ENCODE data around the gene CPNE4. TPM values are rescaled to one million over a fixed set of nuclear protein-coding genes. Genes with fewer than 3 reads are reported as not detected.

CPNE4 gene
- total and polyA plus RNA-seq, 9 of the 15 experiments (the other 6 are each of a cell fraction or from before 2014, with no cell fraction given), result not detected

DNA sequence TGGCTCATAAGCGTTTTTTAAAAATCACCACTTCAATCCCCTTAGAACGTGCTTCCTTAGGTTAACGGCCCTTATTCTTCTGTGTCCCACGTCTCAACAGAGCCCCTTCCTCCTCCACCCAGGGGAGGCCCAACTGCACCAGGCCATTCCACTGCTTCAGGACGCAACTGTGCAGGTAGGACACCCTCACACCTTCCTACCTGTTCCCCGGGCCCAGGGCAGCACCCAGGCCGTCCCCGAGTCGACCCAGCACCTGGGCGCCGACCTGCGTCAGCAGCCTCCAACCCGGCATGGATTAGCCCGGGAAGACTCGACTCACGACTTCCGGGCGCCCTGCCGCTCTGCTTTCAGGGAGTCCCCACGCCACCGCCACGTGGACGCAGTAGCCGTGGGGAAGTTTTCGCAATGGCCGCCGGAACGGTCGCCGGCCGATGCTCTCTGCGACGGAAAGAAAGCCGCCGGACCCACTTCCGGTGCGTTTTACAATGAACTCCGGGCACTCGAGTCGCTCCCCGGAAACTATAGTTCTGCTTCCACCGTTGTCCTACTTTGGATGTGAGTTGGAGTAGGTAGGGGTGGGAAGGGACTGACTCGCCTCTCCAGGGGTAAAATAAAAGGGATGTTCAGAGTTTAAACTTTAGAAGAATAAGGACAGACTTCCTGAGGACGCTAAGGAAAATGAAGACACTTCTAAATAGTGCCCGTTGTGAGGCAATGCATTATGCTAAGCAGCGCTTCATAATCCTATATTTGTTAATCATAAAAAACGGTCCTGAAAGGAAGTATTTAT is 532.1 kb downstream of the CPNE4 start, which contains the start of gene MRPL3 (continued):
- TF ChIP-seq, protein P1, sequence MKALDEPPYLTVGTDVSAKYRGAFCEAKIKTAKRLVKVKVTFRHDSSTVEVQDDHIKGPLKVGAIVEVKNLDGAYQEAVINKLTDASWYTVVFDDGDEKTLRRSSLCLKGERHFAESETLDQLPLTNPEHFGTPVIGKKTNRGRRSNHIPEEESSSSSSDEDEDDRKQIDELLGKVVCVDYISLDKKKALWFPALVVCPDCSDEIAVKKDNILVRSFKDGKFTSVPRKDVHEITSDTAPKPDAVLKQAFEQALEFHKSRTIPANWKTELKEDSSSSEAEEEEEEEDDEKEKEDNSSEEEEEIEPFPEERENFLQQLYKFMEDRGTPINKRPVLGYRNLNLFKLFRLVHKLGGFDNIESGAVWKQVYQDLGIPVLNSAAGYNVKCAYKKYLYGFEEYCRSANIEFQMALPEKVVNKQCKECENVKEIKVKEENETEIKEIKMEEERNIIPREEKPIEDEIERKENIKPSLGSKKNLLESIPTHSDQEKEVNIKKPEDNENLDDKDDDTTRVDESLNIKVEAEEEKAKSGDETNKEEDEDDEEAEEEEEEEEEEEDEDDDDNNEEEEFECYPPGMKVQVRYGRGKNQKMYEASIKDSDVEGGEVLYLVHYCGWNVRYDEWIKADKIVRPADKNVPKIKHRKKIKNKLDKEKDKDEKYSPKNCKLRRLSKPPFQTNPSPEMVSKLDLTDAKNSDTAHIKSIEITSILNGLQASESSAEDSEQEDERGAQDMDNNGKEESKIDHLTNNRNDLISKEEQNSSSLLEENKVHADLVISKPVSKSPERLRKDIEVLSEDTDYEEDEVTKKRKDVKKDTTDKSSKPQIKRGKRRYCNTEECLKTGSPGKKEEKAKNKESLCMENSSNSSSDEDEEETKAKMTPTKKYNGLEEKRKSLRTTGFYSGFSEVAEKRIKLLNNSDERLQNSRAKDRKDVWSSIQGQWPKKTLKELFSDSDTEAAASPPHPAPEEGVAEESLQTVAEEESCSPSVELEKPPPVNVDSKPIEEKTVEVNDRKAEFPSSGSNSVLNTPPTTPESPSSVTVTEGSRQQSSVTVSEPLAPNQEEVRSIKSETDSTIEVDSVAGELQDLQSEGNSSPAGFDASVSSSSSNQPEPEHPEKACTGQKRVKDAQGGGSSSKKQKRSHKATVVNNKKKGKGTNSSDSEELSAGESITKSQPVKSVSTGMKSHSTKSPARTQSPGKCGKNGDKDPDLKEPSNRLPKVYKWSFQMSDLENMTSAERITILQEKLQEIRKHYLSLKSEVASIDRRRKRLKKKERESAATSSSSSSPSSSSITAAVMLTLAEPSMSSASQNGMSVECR (CRISPR knock-in tag; IDR thresholded peaks at IDR 0.05), result peak; percentile 82
- TF ChIP-seq CLOCK (CRISPR knock-in tag; IDR thresholded peaks at IDR 0.05; ENCODE audit: borderline replicate concordance), result no peak
- TF ChIP-seq MAFK (IDR thresholded peaks at IDR 0.05; ENCODE audit: low read length), result no peak
- 0 out of 2 replicates have a peak, but pooled peaks have one; percentile 23 for TF ChIP-seq KLF13 (tag; IDR thresholded peaks at IDR 0.05; ENCODE audit: borderline replicate concordance, low read depth)
- TF ChIP-seq, protein P2, sequence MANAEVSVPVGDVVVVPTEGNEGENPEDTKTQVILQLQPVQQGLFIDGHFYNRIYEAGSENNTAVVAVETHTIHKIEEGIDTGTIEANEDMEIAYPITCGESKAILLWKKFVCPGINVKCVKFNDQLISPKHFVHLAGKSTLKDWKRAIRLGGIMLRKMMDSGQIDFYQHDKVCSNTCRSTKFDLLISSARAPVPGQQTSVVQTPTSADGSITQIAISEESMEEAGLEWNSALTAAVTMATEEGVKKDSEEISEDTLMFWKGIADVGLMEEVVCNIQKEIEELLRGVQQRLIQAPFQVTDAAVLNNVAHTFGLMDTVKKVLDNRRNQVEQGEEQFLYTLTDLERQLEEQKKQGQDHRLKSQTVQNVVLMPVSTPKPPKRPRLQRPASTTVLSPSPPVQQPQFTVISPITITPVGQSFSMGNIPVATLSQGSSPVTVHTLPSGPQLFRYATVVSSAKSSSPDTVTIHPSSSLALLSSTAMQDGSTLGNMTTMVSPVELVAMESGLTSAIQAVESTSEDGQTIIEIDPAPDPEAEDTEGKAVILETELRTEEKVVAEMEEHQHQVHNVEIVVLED (CRISPR knock-in tag; IDR thresholded peaks at IDR 0.05), result 0 out of 2 replicates have a peak, but pooled peaks have one; percentile 36
- TF ChIP-seq AFF1 (IDR thresholded peaks at IDR 0.05; ENCODE audit: low read depth in 1 of 2, partially characterized antibody in 2 of 2), result peak in 1 of 2 experiments; percentile 25
- TF ChIP-seq CHD4 (IDR thresholded peaks at IDR 0.05; ENCODE audit: insufficient read depth, insufficient replicate concordance, low read depth, low read length, poor library complexity, severe bottlenecking), result no peak
- TF ChIP-seq ETV1 (tag; conservative IDR thresholded peaks at IDR 0.05; ENCODE audit: low read depth), result peak; percentile 78
- no peak for TF ChIP-seq KAT8 (IDR thresholded peaks at IDR 0.05; ENCODE audit: low read depth)
- no peak for TF ChIP-seq ETV6 (IDR thresholded peaks at IDR 0.05; ENCODE audit: borderline replicate concordance in 1 of 2, low read depth in 2 of 2, low read length in 1 of 2)
- TF ChIP-seq ETV6 (CRISPR knock-in tag; IDR thresholded peaks at IDR 0.05; ENCODE audit: borderline replicate concordance), result 0 out of 2 replicates have a peak, but pooled peaks have one; percentile 56

Measured in K562 (cell line).